ENCODE measurements around the gene LDLRAD2.
A peak's percentile ranks its signal among the peaks of the same experiment; 100 is the strongest.
"Not testable (repeated sequence)": the region's sequence is repeated elsewhere in the genome, so short reads cannot be mapped to it uniquely, and the experiment has no call there.

Gene LDLRAD2, protein sequence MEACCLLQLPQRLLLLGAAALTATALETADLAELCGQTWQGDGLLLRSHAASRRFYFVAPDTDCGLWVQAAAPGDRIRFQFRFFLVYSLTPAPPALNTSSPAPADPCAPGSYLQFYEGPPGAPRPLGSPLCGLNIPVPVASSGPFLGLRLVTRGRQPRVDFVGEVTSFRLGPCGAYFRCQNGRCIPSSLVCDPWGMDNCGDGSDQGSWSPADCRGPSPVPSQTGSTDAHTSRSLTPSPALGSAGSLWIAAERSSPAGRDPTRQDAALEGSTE

DNA sequence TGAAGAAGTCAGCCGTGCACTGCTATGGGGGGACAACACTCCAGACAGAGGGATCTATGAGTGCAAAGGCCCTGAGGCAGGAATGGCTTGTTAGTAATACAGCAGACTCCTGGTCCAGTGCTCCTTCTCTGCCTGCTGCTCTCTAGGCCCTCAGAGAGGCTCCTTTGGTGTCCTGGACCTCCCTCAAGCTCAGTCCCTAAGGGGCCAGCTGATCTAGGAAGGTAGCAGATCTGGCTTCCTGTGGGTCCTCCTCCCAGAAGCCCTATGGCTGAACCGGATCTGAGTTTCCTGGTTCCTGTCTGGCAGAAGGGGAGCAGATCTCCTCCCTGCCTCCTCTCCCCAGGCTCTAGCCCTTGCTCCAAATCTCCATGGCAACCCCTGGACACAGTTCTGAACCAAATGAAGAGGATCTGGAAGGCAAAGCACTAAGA lies at the start of gene LDLRAD2:
Gene LDLRAD2, plus strand, starts transcription at position 391 of the 431 bp plus-strand sequence. CDS start 187 bp downstream, outside the sequence.
- no peak for DNase-seq

DNA sequence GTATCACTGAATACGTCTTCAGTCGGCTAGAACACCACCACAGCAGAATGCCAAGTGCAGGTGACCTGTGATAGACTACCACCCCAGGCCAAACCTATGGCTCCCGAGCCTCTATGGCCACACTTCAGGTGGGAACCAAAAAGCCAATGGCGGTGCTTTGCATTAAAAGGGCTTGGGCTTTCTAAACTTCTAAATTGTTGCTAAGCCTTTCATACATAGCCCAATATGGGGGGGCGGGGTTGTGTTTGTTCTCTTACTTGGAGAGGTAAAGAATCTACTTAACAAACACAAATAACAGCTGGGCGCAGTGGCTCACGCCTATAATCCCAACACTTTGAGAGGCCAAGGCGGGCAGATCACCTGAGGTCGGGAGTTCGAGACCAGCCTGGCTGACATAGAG lies 48.8 kb upstream of the LDLRAD2 start:
- DNase-seq = no peak

DNA sequence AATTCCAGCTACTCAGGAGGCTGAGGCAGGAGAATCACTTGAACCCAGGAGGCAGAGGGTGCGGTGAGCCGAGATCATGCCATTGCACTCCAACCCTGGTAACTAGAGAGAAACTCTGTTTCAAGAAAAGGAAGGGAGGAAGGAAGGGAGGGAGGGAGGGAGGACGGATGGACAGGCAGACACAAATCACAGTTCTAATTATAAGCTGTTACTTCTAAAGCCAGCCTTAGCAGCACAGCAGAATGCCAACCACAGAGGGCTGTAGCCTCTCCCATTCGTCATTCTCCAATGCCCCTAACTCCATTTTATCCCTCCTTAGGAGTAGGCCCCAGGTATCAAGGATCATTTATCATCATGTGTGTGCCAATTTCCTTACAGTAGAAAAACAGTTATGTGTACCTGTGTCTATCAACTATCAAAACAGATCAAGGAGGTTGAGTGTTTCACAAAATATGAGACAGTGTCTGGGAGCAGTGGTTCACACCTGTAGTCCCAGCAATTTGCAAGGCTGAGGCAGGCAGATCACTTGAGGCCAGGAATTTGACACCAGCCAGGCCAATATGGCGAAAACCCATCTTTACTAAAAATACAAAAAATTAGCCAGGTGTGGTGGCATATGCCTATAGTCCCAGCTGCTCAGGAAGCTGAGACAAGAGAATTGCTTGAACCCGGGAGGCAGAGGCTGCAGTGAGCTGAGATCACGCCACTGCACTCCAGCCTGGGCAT lies 48.2 kb upstream of the LDLRAD2 start:
- DNase-seq = no peak

DNA sequence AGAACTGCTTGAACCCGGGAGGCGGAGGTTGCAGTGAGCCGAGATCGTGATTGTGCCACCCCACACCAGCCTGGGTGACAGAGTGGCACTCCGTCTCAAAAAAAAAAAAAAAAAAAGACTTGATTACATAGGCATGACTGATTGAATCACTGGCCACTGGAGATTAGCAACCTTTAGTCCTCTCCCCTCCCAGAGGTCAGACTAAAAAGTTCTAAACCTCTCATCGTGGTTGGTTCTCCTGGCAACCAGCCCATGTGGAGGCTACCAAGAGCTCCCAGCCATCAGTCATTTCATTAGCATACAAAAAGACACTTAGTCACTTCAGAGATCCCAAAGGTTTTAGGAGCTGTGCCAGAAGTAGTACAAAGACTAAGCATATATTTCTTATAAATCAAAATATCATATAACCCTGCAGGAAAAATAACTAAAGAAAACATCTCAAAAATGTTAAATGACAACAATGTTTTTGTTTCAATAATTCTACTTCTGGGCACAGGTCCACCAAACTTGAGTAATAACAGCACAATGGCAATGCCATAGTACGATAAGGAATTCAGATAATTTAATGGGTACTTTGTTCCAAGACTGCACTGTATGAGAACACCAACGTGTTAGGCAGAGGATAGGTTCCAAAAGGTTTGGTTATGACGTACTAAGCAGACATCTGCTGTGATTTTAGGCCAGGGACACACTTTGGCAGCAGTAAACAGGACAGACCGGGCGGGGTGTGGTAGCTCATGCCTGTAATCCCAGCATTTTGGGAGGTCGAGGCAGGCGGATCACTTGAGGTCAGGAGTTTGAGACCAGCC lies 47.2 kb upstream of the LDLRAD2 start:
- no peak for DNase-seq

DNA sequence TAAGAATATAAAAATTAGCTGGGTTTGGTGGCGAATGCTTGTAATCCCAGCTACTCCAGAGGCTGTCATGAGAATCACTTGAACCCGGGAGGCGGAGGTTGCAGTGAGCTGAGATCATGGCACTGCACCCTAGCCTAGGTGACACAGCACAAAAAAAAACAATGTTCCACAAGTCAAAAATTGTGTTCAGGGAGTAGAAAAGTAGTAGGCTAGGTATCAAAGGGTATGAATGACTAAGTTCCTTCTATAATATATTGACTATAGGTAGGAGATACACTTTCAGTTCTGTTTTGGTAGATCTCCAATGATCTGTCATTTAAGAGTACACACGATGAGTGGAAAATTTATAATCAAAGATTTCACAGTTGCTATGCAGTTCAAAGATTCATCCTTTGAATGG lies 45.9 kb upstream of the LDLRAD2 start:
- DNase-seq = no peak

DNA sequence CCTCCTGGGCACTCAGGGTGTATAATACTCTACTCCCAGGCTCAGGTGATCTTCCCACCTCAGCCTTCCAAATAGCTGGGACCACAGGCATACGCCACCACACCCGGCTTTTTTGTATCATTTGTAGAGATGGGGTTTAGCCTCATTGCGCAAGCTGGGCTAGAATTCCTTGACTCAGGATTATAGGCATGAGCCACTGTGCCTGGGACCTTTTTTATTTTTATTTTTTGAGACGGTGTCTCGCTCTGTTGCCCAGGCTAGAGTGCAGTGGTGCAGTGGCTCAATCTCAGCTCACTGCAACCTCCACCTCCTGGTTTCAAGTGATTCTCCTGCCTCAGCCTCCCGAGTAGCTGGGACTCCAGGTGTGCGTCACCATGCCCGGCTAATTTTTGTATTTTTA lies 45.0 kb upstream of the LDLRAD2 start:
- not testable (repeated sequence) for DNase-seq

DNA sequence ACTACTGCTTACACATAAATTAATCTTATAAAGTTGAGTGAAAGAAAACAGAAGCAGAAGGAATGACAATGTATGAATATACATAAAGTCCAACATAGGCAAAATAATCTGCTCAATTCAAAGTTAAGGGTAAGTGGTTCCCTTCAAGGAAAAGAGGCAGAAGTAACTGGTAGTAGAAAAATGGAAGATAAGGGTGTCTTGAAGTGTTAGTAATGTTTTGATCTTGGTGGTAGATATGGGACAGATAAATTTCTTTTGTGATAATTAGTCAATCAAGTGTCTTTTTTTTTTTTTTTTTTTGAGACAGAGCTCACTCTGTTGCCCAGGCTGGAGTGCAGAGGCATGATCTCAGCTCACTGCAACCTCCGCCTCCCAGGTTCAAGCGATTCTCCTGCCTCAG lies 41.9 kb upstream of the LDLRAD2 start:
- no peak for DNase-seq

DNA sequence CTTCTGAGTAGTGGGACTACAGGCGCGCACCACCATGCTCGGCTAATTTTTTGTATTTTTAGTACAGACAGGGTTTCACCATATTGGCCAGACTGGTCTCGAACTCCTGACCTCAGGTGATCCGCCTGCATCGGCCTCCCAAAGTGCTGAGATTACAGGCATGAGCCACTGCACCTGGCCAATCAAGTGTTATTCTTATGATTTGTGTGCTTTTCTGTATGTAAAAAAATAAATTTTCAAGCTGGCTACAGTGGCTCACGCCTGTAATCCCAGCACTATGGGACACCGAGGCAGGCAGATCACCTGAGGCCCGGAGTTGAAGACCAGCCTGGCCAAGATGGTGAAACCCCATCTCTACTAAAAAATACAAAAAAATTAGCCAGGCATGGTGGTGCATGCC lies 41.5 kb upstream of the LDLRAD2 start:
- not testable (repeated sequence) for DNase-seq

DNA sequence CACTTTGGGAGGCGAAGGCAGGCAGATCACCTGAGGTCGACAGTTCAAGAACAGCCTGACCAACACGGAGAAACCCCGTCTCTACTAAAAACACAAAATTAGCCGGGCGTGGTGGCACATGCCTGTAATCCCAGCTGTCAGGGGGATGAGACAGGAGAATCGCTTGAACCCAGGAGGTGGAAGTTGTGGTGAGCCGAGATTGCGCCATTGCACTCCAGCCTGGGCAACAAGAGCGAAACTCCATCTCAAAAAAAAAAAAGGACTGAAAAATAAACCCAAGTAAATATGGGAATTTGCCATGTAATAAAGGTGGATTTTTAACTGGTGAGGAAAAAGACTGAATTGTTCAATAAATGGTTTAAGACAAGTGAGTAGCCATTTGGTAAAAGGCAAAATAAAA lies 40.4 kb upstream of the LDLRAD2 start:
- DNase-seq = not testable (repeated sequence)

DNA sequence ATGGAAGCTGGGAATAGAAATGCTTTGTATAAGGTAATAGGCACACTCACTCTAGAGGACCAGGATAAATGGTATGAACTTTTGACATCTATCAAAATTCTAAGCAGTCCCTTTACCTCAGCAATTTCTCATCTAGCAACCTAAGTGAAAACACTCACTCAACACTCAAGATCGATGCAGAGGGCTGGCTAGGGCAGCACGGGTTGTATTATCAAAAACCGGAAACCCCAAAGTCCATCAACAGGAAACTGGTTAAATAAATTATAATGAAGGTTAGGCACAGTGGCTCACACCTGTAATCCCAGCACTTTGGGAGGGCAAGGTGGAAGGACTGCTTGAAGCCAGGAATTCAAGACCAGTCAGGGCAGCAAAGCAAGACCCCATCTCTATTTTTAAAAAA lies 38.5 kb upstream of the LDLRAD2 start:
- no peak for DNase-seq

DNA sequence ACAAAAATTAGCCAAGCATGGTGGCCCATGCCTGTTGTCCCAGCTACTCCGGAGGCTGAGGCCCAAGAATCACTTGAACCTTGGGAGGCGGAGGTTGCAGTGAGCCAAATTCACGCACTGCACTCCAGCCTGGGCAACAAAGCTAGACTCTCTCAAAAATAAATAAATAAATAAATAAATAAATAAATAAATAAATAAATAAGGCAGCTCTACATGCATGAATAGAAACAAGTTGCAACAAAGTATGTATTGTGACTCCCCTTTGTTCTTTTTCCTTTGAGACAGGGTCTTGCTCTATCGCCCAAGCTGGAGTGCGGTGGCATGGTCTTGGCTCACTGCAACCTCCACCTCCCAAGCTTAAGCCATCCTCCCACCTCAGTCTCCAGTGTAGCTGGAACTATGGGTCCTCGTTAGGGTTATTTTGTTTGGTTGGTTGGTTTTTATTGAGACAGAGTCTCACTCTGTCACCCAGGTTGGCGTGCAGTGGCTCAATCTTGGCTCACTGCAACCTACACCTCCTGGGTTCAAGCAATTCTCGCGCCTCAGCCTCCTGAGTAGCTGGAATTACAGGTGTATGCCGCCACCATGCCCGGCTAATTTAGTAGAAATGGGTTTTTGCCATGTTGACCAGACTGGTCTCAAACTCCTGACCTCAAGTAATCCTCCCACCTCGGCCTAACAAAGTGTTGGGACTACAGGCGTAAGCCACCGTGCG lies 37.1 kb upstream of the LDLRAD2 start:
- no peak for DNase-seq

DNA sequence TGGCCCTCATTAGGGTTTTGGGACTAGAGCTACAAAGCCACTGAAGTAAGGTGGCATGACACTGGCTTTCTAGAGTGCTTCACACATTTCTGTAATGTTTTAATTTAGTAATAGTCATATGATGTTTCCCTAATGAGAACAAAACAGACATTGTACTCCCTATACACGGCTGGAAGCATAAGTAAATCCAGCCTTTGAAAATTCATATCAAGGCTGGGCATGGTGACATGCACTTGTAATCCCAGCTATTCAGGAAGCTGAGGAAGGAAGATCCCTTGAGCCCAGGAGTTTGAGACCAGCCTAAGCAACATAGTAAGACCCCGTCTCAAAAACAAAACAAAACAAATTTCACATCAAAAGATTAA lies 36.5 kb upstream of the LDLRAD2 start:
- no peak for DNase-seq

DNA sequence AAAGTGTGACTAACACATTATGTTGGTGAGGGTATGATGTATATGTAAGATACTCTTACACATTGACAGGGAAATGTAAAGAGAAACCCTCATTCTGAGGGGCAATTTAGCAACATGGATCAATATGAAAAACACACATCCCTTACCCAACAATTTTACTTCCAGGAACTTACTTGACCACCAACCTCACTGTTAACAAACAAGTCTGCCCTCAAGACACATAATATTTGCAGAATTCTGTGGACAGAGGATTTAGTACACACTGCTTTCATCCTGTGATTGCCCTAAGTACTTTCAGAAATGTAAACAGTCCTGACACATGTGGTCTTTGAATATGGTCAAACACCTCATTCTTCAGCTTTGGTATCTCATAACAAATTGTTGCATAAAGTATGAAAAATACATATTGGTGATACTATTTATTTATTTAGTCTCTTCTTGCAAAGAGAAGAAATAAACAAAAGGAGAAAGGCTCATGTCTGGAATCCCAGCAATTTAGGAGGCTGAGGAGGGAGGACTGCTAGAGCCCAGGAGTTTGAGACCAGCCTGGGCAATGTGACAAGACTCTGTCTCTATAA lies 36.0 kb upstream of the LDLRAD2 start:
- no peak for DNase-seq

DNA sequence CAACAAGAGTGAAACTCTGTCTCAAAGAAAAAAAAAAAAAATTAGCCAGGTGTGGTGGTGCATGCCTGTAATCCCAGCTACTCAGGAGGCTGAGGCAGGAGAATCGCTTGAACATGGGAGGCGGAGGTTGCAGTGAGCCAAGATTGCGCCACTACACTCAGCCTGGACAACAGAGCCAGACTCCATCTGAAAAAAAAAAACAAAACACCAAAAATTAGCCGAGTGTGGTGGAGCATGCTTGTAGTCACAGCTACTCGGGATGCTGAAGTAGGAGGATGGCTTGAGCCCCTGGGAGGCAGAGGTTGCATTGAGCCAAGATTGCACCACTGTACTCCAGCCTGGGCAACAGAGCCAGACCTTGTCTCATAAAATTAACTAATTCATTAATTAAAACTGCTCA lies 35.1 kb upstream of the LDLRAD2 start:
- not testable (repeated sequence) for DNase-seq

DNA sequence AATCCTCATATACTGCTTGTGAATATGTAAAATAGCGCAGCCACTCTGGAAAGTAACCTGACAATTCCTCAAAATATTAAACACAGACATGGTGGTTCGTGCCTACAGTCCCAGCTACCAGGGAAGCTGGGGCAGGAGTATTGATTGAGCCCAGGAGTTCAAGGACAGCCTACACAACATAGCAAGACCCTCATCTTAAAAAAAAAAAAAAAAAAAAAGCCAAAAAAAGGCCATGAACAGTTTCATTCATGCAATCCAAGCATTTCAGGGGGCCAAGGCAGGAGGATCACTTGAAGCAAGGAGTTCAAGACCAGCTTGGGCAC lies 33.7 kb upstream of the LDLRAD2 start:
- no peak for DNase-seq

DNA sequence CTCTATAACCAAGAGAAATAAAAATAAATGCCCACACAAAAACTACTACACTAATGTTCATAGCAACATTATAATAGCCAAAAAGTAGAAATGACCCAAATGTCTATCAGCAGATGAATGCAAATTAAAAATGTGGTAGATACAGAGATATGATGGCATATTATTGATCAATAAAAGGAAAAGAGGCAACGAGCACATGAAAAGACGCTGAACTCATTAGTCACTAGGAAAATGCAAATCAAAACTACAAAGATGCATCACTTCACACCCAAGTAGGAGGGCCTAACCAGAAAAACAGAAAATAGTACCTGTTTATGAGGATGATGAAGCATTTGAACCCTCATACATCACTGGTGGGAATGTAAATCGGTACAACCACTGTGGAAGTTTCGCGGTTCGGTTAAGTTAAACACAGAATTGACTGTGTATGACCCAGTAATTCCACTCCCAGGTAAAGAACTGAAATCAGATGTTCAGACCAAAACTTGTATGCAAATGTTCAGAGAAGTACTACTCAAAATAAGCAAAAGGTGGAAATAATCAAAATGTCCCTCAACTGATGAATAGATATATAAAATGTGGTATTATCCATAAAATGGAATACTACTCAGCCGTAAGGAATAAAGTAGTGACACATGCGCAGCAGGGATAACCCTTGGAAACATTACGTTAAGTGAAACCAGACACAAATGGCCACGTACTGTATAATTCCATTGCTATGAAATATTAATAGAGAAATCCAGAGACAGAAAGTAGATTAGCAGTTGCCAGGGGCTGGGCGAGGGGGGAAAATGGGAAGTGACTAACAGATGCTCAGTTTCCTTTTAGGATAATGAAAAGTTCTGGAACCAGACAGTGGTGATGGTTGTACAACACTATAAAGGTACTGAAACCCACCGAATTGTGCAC lies 32.2 kb upstream of the LDLRAD2 start:
- DNase-seq = no peak

DNA sequence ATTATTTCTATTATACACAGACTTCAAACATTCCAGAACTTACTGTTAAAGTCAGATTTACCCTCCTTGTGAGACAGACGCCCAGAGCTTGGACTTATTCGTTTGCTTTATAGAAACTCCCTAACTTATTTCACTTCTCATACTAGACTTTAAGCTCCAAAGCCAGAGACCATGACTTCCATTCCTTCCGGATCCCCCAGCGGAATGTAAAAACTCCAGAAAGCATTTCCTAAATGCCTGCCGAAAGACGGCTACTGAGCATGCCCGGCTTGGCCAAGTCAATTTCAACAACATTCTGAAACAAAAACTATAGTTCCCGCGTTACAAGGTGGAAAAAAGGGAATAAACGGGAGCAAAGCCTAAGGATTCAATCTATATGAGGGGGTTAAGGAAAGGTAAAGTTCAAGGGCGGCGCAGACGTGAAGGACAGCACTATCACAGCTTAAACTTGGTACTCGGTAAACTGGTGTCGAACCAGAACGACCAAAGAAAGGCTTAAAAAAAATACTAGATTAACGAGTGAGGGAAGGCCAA lies 30.2 kb upstream of the LDLRAD2 start:
- DNase-seq = no peak

DNA sequence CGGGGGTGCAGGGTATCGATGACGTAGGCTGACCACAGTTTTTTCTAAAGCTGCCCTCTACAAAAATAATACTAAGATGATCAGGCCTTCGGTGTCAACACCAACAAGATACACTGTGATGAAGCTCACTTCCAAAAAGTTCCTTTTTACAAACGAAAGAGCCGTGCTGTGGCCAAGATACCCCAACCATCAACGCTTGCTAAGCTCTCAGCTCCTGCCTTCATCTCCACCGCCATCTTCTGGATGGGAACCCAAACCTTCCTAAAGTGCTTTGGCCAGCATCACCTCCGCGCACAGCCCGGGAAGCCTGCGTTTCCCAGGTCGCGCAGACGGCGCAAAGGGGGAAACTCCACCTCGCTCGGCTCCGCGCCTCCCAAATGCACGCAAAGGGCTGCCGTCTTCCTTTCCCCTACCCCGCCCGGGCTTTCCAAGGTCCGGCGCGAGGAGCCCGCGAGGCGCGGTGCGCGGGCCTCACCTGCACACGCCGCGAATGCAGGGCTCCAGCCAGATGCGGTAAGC lies 29.7 kb upstream of the LDLRAD2 start:
- no peak for DNase-seq

DNA sequence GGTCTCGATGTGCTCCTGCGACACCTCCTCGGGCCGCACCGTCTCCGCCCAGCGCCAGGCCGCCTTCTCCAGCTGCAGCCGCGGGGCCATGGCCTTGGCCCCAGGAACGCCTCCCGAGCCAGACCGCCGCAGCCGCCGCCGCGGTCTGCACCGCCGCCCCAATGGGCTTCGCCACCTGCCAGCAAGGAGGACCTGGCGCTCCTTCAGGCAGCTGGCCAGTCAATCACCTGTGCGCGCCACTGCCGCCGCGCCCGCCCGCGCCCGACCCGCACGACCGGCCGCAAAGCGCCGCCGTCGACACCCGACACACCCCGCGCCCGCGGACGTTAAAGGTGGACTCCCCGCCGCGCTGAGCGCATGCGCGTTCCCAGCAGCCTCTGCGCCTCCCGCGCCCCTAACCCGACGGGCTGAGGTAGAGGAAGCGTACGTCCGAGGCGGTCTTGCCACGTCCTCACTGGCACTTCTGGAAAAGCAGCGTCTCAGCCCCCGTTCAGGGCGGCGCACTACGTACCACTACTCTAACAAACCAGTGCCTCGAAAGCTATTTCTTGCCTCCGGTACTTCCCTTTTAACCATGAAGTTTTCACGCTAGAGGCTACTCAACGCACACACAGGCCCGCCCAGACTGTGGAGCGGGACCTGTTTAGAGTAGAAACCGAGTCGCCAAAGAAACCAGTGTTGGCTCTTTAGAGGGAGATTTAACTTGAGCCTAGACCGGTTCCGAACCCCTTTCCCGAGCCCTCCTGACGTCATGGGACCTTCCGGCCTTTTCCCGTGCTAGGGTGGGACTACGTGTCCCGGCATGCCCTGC lies 29.0 kb upstream of the LDLRAD2 start, which contains the start of gene USP48:
Gene USP48, minus strand, starts transcription at position 282 of the 811 bp plus-strand sequence. Its CDS starts 192 bp downstream, at position 90.
- peak; percentile 96 for DNase-seq
